GM18870 (cell line): ENCODE data around the gene INKA2.

Experiments
- ATAC-seq: cut with Tn5 transposase; IDR thresholded peaks from one replicate; pipeline ENCODE4 v1.9.1; 2021; ENCODE audit warnings: moderate library complexity; ENCODE audit not compliant: unreplicated experiment

Gene INKA2

GRCh38 chr1:111734426-111734825 lies 4.8 kb downstream of the INKA2 start:
- ATAC-seq: no peak

GRCh38 chr1:111733992-111734341 lies 5.2 kb downstream of the INKA2 start:
- no peak for ATAC-seq

- no peak for ATAC-seq
Measured at GRCh38 chr1:111733183-111733991, 5.8 kb downstream of the INKA2 start.

- no peak for ATAC-seq
Measured at GRCh38 chr1:111732718-111733117, 6.5 kb downstream of the INKA2 start.

- no peak for ATAC-seq
Measured at GRCh38 chr1:111731956-111732355, 7.2 kb downstream of the INKA2 start.

- ATAC-seq: no peak
Measured at GRCh38 chr1:111730706-111731105, 8.5 kb downstream of the INKA2 start.

- no peak for ATAC-seq
Measured at GRCh38 chr1:111729946-111730681, 9.1 kb downstream of the INKA2 start.

GRCh38 chr1:111729271-111729921 lies 9.8 kb downstream of the INKA2 start:
- no peak for ATAC-seq

GRCh38 chr1:111727056-111727455 lies 12.1 kb downstream of the INKA2 start:
- no peak for ATAC-seq

- no peak for ATAC-seq
Measured at GRCh38 chr1:111725192-111725591, 14.0 kb downstream of the INKA2 start.

- ATAC-seq: no peak
Measured at GRCh38 chr1:111723871-111724270, 15.3 kb downstream of the INKA2 start.

GRCh38 chr1:111723091-111723806 lies 15.9 kb downstream of the INKA2 start:
- no peak for ATAC-seq

GRCh38 chr1:111720977-111721786 lies 18.0 kb downstream of the INKA2 start:
- ATAC-seq: no peak

GRCh38 chr1:111720274-111720976 lies 18.8 kb downstream of the INKA2 start:
- ATAC-seq: no peak

- no peak for ATAC-seq
Measured at GRCh38 chr1:111719674-111720132, 19.5 kb downstream of the INKA2 start.

GRCh38 chr1:111719135-111719534 lies 20.1 kb downstream of the INKA2 start:
- no peak for ATAC-seq

- ATAC-seq: no peak
Measured at GRCh38 chr1:111717450-111717849, 21.7 kb downstream of the INKA2 start.

- ATAC-seq: no peak
Measured at GRCh38 chr1:111716333-111716732, 22.9 kb downstream of the INKA2 start.

- no peak for ATAC-seq
Measured at GRCh38 chr1:111709986-111710385, 29.2 kb downstream of the INKA2 start.

- ATAC-seq: no peak
Measured at GRCh38 chr1:111707906-111708305, 31.3 kb downstream of the INKA2 start.
